GM23248 (cell line): Measurements from ENCODE around the gene FGF1.

Experiments used
- EZH2 ChIP-seq: fragments of 200-600 bp; sonication (generic); IDR thresholded peaks from 2 replicates; pipeline ENCODE4 v1.6.1; 2018; ENCODE audit warnings: antibody characterized with exemption, mild to moderate bottlenecking; ENCODE audit not compliant: insufficient read depth, poor library complexity, severe bottlenecking
- EZH2phosphoT487 ChIP-seq: fragments of 200-600 bp; sonication (generic); IDR thresholded peaks from 2 replicates; pipeline ENCODE4 v1.6.1; 2018; ENCODE audit warnings: antibody characterized with exemption, moderate library complexity, mild to moderate bottlenecking, low read depth; ENCODE audit not compliant: insufficient read depth

DNA sequence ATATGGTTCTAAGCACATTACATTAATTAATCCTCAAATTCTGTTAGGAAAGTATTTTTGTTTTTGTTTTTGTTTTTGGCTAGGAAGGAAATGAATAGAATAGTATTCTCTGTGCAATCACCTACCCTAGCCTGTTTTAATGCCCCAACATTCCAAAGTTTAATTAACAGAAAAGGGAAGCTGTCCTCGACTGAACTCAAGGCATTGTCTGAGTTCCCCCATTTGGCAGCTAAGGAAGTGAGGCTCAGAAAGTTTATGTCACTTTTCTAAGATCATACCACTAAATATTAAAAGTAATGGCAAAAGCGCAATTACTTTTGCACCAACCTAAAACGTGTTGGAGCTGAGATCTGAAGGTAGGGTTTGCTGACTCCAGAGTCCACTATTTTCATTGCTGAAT lies 59.8 kb downstream of the FGF1 start:
- TF ChIP-seq EZH2phosphoT487 (no peak), EZH2 (no peak)
